NCI-H2107 treated with DMSO at 0.1 percent for 48 hours (cell line): ENCODE data around the gene GABRR1.

ENCODE experiments used
- DNase-seq: peaks from one replicate; lab custom pipeline; 2025; ENCODE audit not compliant: unreplicated experiment; lab: John Stamatoyannopoulos, UW

GABRR1 gene

GRCh38 chr6:89216411-89216810, 747 bp downstream of the GABRR1 start:
- no peak for DNase-seq

DNA sequence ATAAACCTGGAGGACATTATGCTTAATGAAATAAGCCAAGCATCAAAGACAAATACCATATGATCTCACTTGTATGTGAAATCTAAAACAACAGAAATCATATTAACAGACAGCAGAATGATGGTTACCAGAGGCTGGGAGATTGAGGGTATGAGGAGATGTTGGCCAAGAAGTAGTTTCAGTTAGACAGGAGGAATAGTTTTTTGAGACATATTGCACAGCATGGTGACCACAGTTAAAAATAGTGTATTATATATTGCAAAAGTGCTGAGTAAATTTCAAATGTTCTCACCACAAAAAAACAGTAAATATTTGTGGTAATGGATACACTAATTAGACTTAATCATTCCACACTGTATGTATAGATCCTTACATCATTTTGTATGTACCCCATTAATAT, 1.8 kb downstream of the GABRR1 start:
- no peak for DNase-seq

GRCh38 chr6:89214197-89214596, 3.0 kb downstream of the GABRR1 start:
- no peak for DNase-seq

DNA sequence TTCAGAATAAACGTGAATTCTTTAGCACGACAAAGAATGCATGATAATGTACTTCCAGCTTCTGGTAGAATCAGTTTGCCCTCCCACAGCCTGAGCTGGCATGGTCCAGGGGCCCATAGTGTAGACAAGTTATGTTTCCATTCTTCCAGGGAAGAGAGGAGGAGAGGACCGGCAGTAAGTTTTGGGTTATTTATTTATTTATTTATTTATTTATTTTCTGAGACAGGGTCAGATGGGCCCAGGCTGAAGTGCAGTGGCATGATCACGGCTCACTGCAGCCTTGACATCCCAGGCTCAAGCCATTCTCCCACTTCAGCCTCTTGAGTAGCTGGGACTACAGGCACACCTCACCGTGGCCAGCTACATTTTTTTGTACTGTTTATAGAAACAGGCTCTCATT, 4.7 kb downstream of the GABRR1 start:
- DNase-seq: no peak

- DNase-seq: peak; percentile 43
Measured at GRCh38 chr6:89209457-89209856, 7.7 kb downstream of the GABRR1 start.

DNA sequence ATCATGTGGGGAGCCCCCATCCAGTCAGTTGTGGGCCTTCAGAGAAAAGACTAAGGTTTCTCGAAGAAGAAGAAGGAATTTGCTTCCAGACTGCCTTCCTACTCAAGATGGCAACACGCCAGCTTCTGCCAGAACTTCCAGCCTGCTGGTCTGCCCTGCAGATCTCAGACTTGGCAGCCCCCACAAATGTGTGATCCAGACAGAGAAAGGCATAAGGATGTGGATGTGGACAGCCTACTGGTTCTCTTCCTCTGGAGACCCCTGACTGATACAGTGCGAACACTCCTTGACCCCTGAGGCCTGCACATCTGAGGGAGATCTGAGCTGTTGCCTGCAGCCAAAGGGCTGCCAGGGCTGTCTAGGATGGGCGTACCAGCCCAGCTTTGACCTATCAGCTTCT, 8.6 kb downstream of the GABRR1 start:
- no peak for DNase-seq

GRCh38 chr6:89205819-89206218, 11.3 kb downstream of the GABRR1 start:
- DNase-seq: no peak

DNA sequence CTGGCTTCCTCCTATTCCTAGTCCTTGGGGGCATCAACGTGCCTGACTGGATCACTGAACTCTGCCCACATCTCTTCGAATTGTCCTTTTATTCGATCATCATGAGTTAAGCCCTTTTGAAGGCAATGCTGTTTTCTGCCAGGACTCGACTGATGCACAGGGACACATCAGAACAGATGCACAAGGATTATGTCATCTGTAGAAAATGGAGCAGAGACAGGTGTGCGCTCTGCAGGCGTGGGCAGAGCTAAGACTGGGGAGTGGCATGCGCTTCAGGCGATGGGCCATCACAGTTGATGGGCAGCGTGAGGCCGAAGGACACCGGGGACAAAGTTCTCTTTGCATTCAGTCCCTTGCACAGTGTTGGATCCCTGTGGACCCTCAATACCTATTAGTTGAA, 13.1 kb downstream of the GABRR1 start:
- no peak for DNase-seq

GRCh38 chr6:89200706-89201215, 16.4 kb downstream of the GABRR1 start:
- DNase-seq: no peak

GRCh38 chr6:89199579-89199978, 17.6 kb downstream of the GABRR1 start:
- DNase-seq: no peak

DNA sequence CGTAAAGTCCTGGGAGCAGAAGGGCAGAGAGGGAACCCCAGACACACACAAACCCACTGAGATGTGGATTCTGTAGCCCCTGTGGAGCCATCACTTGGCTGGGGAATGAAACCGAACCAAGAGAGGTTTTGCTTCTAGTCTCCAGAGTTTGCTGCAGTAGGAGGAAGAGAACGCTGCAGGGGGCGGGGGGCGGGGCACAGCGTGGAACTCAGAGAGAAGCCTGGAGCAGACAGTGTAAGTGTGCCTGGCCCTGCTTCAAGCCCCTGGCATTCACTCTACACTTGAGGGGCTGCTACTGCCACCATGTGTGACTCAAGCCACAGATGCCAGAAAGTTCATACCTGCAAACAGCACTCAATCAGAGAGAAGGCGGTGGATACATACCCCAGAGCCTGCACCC, 18.9 kb downstream of the GABRR1 start:
- no peak for DNase-seq

GRCh38 chr6:89197141-89197540, 20.0 kb downstream of the GABRR1 start:
- no peak for DNase-seq

GRCh38 chr6:89194559-89194958, 22.6 kb downstream of the GABRR1 start:
- DNase-seq: no peak

DNA sequence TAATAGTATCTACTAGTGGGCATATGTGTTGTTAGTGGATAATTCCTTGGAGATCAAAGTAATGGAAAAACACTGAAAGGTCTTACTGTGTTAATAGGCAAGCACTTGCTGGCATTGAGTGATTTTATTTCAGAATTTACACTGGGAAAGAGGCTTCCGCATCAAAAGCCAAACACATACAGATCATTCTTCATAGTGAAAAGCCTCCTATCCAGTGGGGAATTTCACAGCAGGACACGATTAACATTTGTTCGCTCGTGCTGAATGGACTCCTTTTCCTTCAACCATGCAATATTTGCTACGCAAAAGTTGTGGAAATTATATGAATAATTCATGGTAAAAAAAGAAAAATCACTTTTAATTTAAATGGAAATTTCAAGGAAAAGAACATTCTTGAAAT, 26.4 kb downstream of the GABRR1 start:
- no peak for DNase-seq

DNA sequence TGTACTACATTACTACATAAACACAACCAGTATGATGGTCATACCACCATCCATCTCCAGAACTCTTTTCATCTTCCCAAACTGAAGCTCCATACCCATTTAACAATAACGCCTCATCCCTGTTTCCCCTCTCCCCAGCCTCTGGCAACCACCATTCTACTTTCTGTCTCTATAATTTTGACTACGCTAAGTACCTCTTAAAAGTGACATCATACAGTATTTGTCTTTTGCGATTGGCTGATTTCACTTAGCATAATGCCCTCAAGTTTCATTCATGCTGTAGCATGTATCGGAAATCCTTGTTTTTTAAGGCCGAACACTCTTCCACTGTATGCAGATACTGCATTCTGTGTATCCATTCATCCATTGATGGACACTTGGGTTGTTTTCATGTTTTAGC, 29.7 kb downstream of the GABRR1 start:
- DNase-seq: no peak

DNA sequence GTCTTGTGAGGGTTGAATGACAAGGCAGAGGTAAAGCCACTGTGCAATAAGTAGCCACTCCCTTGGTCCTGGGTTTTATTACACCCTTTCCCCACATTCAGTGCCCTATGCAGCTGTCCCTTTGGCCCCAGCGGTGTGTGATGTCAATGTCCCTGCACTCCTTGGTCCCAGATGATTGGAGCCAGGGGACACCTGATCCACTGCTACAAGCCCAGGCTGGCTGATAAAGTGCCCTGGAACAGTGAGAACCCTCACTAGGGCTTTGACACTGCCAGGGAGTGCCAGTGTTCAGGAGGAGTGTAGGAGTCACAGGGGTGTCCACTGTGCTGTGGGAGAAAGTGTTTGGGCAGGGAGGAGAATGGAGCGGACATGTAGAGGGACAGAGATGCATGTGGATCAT, 30.4 kb downstream of the GABRR1 start:
- no peak for DNase-seq

- DNase-seq: no peak
Measured at GRCh38 chr6:89184344-89184743, 32.8 kb downstream of the GABRR1 start.

GRCh38 chr6:89183294-89183693, 33.9 kb downstream of the GABRR1 start:
- DNase-seq: no peak

GRCh38 chr6:89180971-89181370, 36.2 kb downstream of the GABRR1 start:
- no peak for DNase-seq

- DNase-seq: no peak
Measured at GRCh38 chr6:89180112-89180511, 37.0 kb downstream of the GABRR1 start.

- DNase-seq: no peak
Measured at GRCh38 chr6:89173634-89174033, 43.5 kb downstream of the GABRR1 start.

DNA sequence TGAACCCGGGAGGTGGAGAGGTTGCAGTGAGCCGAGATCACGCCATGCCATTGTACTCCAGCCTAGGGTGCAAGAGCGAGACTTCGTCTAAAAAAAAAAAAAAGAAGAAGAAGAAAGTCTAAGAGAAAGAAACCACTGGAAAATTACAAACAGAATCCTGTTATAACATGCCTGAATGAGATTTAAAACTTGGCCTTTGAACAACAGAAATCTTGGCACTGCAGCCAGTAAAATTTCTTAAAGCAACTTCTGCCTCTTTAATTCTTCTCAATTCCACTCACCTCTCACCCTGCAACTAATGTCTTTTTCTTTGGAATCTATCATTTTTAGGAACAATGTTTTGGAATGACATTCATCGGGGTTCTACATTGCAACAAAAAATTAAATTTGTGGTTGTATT, 45.0 kb downstream of the GABRR1 start:
- DNase-seq: no peak

DNA sequence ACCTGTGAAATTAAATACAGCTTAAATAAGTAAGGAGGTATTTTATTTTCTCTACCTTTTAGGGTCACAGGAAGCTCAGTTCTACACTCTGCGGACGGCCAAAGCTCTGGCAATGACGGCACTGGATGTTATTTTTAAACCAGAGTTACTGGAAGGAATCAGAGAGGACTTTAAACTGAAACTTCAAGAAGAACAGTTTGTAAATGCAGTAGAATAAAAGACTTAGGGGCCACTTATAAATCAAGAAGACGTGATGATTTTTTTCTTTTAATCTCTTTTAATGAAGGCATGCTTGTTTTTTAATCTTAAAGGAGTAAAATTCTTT, 55.1 kb downstream of the GABRR1 start:
- no peak for DNase-seq
